ENCODE data around the gene ATP8A1.

- TF ChIP-seq POLR2AphosphoS5 (IDR thresholded peaks at IDR 0.05; ENCODE audit: borderline replicate concordance, low read depth, low read length) (no peak), FOXP2 (optimal IDR thresholded peaks at IDR 0.05; ENCODE audit: control extremely low read depth, extremely low read length, insufficient read depth) (no peak)
Measured at GRCh38 chr4:42480281-42480680, 176.6 kb downstream of the ATP8A1 start.
